ENCODE data around the gene FBXO17. TPM values are rescaled to one million over a fixed set of nuclear protein-coding genes. Genes with fewer than 3 reads are reported as not detected.

Gene FBXO17
- 0.32 TPM for polyA plus RNA-seq (2013)

DNA sequence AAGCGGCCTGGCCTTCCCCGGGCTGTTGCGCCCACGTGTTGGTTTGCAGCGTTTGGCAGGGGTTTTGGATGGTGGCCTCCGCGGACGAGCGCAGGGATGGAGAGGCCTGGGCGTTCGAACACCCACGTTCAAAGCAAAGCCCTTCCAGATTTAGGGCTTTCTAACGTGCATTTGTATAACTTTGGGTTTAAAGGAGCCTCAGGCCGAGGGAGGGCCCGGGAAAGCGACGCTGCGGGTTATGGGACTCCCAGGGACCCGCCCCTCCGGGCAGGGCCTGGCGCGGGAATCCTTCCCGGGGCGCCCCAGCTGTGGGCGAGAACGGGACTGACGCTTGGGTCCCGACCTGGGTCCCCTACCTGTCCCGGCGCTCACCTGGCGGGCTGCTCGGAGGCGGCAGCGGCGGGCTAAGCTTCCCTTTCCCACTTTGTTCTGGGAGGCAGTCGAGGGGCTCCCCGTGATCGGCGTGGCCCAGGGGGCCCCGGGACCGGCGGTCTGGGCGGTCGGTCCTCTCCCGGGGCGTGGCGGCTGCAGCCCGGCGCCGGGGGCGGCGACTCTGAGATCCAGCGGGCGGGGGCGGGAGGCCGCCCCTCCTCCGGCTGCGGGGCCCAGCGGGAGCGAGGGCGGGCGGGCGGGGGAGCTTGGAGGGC, at the start of gene FBXO17:
TSS of gene FBXO17 (minus strand) at position 529 of the 647 bp plus-strand sequence. CDS start 25,423 bp downstream, outside the sequence.
- Histone ChIP-seq H3K4me1 (ENCODE audit: control extremely low read depth in 1 of 4, control insufficient read depth in 4 of 4, insufficient read depth in 4 of 4, low read length in 3 of 4) (peaks cover 0 to 21% (median 14%) of the 10 kb centered on the region in 4 experiments), H3K27ac (ENCODE audit: insufficient read depth in 1 of 2, low read depth in 1 of 2, low read length in 2 of 2, poor library complexity in 1 of 2, severe bottlenecking in 2 of 2) (no peak within 1 kb of the TSS), H3K9me3 (ENCODE audit: control extremely low read depth in 1 of 5, control insufficient read depth in 4 of 5, insufficient read depth in 2 of 5, low read depth in 1 of 5, low read length in 4 of 5) (peaks cover 0 to 1% (median under 1%) of the 10 kb centered on the region in 5 experiments), H3K36me3 (ENCODE audit: control insufficient read depth in 4 of 4, insufficient read depth in 4 of 4, low read length in 3 of 4) (no peaks in the 10 kb centered on the region), H3K4me3 (ENCODE audit: control insufficient read depth in 1 of 7, extremely low read depth in 1 of 7, insufficient read depth in 4 of 7, low read depth in 2 of 7, low read length in 6 of 7) (peak within 1 kb of the TSS in 4 of 7 experiments; percentile 27 to 59 (median 52)), H3K27me3 (replicated peaks in 2 of 5; ENCODE audit: control insufficient read depth in 4 of 5, insufficient read depth in 5 of 5, low read length in 4 of 5) (peaks cover 0 to 22% (median 7%) of the 10 kb centered on the region in 5 experiments)
- 6% methylated on average over 40 of the region's 63 CpGs for WGBS (ENCODE audit: insufficient coverage)
- DNase-seq, result peak in 2 of 3 donors; percentile 9 to 30
- POLR2A ChIA-PET, result no interaction called here
- CTCF ChIA-PET, result no interaction called here

GRCh38 chr19:39024875-39025641, 49.5 kb upstream of the FBXO17 start:
- H3K4me1 ChIP-seq (ENCODE audit: control extremely low read depth in 1 of 4, control insufficient read depth in 4 of 4, insufficient read depth in 4 of 4, low read length in 3 of 4), result no peaks in the 10 kb centered on the region
- ChIA-PET CTCF (no interaction called here), POLR2A (no interaction called here)
- H3K9me3 ChIP-seq (ENCODE audit: control extremely low read depth in 1 of 5, control insufficient read depth in 4 of 5, insufficient read depth in 2 of 5, low read depth in 1 of 5, low read length in 4 of 5), result peaks cover 0 to 12% (median 3%) of the 10 kb centered on the region in 5 experiments
- 96% methylated on average over 14 of the region's 14 CpGs for WGBS (ENCODE audit: insufficient coverage)
- H3K36me3 ChIP-seq (ENCODE audit: control insufficient read depth in 4 of 4, insufficient read depth in 4 of 4, low read length in 3 of 4), result no peaks in the 10 kb centered on the region
- peak in 1 of 3 donors; percentile 7 for DNase-seq
- no peak overlapping the region for H3K4me3 ChIP-seq (ENCODE audit: control insufficient read depth in 1 of 7, extremely low read depth in 1 of 7, insufficient read depth in 4 of 7, low read depth in 2 of 7, low read length in 6 of 7)
- no peak overlapping the region for H3K27ac ChIP-seq (ENCODE audit: insufficient read depth in 1 of 2, low read depth in 1 of 2, low read length in 2 of 2, poor library complexity in 1 of 2, severe bottlenecking in 2 of 2)
- peaks cover 0 to 3% (median 0%) of the 10 kb centered on the region in 5 experiments for H3K27me3 ChIP-seq (replicated peaks in 2 of 5; ENCODE audit: control insufficient read depth in 4 of 5, insufficient read depth in 5 of 5, low read length in 4 of 5)

- Histone ChIP-seq H3K27ac (ENCODE audit: insufficient read depth in 1 of 2, low read depth in 1 of 2, low read length in 2 of 2, poor library complexity in 1 of 2, severe bottlenecking in 2 of 2) (no peak overlapping the region), H3K4me1 (ENCODE audit: control extremely low read depth in 1 of 4, control insufficient read depth in 4 of 4, insufficient read depth in 4 of 4, low read length in 3 of 4) (no peaks in the 10 kb centered on the region), H3K27me3 (replicated peaks in 2 of 5; ENCODE audit: control insufficient read depth in 4 of 5, insufficient read depth in 5 of 5, low read length in 4 of 5) (peaks cover 0 to 2% (median 0%) of the 10 kb centered on the region in 5 experiments), H3K36me3 (ENCODE audit: control insufficient read depth in 4 of 4, insufficient read depth in 4 of 4, low read length in 3 of 4) (no peaks in the 10 kb centered on the region), H3K4me3 (ENCODE audit: control insufficient read depth in 1 of 7, extremely low read depth in 1 of 7, insufficient read depth in 4 of 7, low read depth in 2 of 7, low read length in 6 of 7) (no peak overlapping the region), H3K9me3 (ENCODE audit: control extremely low read depth in 1 of 5, control insufficient read depth in 4 of 5, insufficient read depth in 2 of 5, low read depth in 1 of 5, low read length in 4 of 5) (peaks cover 0 to under 1% (median 0%) of the 10 kb centered on the region in 5 experiments)
- ChIA-PET POLR2A (interaction anchor here (0.7 kb wide), 2 partner anchors 14 to 27 kb away, joined by 3 read pairs; no protein-coding TSS in a partner anchor), CTCF (interaction anchor here (1.0 kb wide), 1 partner anchor 14 kb away, joined by 4 read pairs; no protein-coding TSS in a partner anchor)
- WGBS (ENCODE audit: insufficient coverage), result 88% methylated on average over 1 of the region's 4 CpGs
- DNase-seq, result no peak
Observed at GRCh38 chr19:39021063-39021462, 45.5 kb upstream of the FBXO17 start.

- Histone ChIP-seq H3K36me3 (ENCODE audit: control insufficient read depth in 4 of 4, insufficient read depth in 4 of 4, low read length in 3 of 4) (no peaks in the 10 kb centered on the region), H3K27me3 (replicated peaks in 2 of 5; ENCODE audit: control insufficient read depth in 4 of 5, insufficient read depth in 5 of 5, low read length in 4 of 5) (peaks cover 0 to 2% (median 0%) of the 10 kb centered on the region in 5 experiments), H3K4me3 (ENCODE audit: control insufficient read depth in 1 of 7, extremely low read depth in 1 of 7, insufficient read depth in 4 of 7, low read depth in 2 of 7, low read length in 6 of 7) (no peak overlapping the region), H3K9me3 (ENCODE audit: control extremely low read depth in 1 of 5, control insufficient read depth in 4 of 5, insufficient read depth in 2 of 5, low read depth in 1 of 5, low read length in 4 of 5) (no peaks in the 10 kb centered on the region), H3K4me1 (ENCODE audit: control extremely low read depth in 1 of 4, control insufficient read depth in 4 of 4, insufficient read depth in 4 of 4, low read length in 3 of 4) (peaks cover 0 to 4% (median 0%) of the 10 kb centered on the region in 4 experiments), H3K27ac (ENCODE audit: insufficient read depth in 1 of 2, low read depth in 1 of 2, low read length in 2 of 2, poor library complexity in 1 of 2, severe bottlenecking in 2 of 2) (no peak overlapping the region)
- ChIA-PET POLR2A (no interaction called here), CTCF (no interaction called here)
- DNase-seq, result no peak
- WGBS (ENCODE audit: insufficient coverage), result 100% methylated on average over 1 of the region's 4 CpGs
Observed at GRCh38 chr19:39017646-39018045, 42.1 kb upstream of the FBXO17 start.

DNA sequence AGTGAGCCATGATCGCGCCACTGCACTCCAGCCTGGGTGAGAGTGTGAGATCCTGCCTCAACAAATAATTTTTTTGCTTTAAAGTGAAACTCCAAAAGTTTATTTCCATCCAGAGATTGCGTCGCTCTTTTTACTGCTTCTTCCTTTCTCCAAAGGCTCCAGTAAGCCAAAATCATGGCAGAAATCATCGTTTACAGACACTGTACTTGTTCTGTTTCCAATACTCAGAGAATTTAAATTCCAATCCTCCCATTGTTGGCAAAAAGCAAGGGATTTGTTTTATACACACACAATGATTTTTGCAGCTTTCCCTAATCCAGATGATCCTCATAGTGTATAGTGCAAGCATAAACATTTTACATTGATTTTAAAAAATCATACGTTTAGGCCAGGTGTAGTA, 41.5 kb upstream of the FBXO17 start:
- no peak for DNase-seq
- Histone ChIP-seq H3K9me3 (ENCODE audit: control extremely low read depth in 1 of 5, control insufficient read depth in 4 of 5, insufficient read depth in 2 of 5, low read depth in 1 of 5, low read length in 4 of 5) (no peaks in the 10 kb centered on the region), H3K27ac (ENCODE audit: insufficient read depth in 1 of 2, low read depth in 1 of 2, low read length in 2 of 2, poor library complexity in 1 of 2, severe bottlenecking in 2 of 2) (no peak overlapping the region), H3K36me3 (ENCODE audit: control insufficient read depth in 4 of 4, insufficient read depth in 4 of 4, low read length in 3 of 4) (no peaks in the 10 kb centered on the region), H3K4me3 (ENCODE audit: control insufficient read depth in 1 of 7, extremely low read depth in 1 of 7, insufficient read depth in 4 of 7, low read depth in 2 of 7, low read length in 6 of 7) (no peak overlapping the region), H3K27me3 (replicated peaks in 2 of 5; ENCODE audit: control insufficient read depth in 4 of 5, insufficient read depth in 5 of 5, low read length in 4 of 5) (peaks cover 0 to 2% (median 0%) of the 10 kb centered on the region in 5 experiments), H3K4me1 (ENCODE audit: control extremely low read depth in 1 of 4, control insufficient read depth in 4 of 4, insufficient read depth in 4 of 4, low read length in 3 of 4) (peaks cover 0 to 4% (median 0%) of the 10 kb centered on the region in 4 experiments)
- WGBS (ENCODE audit: insufficient coverage), result 95% methylated on average over 5 of the region's 6 CpGs
- CTCF ChIA-PET, result no interaction called here
- POLR2A ChIA-PET, result no interaction called here

- H3K4me1 ChIP-seq (ENCODE audit: control extremely low read depth in 1 of 4, control insufficient read depth in 4 of 4, insufficient read depth in 4 of 4, low read length in 3 of 4), result peaks cover 0 to 4% (median 0%) of the 10 kb centered on the region in 4 experiments
- no peaks in the 10 kb centered on the region for H3K36me3 ChIP-seq (ENCODE audit: control insufficient read depth in 4 of 4, insufficient read depth in 4 of 4, low read length in 3 of 4)
- H3K9me3 ChIP-seq (ENCODE audit: control extremely low read depth in 1 of 5, control insufficient read depth in 4 of 5, insufficient read depth in 2 of 5, low read depth in 1 of 5, low read length in 4 of 5), result no peaks in the 10 kb centered on the region
- ChIA-PET POLR2A (no interaction called here), CTCF (interaction anchor here (1.3 kb wide), 1 partner anchor 37 kb away, joined by 3 read pairs; no protein-coding TSS in a partner anchor)
- no peak overlapping the region for H3K4me3 ChIP-seq (ENCODE audit: control insufficient read depth in 1 of 7, extremely low read depth in 1 of 7, insufficient read depth in 4 of 7, low read depth in 2 of 7, low read length in 6 of 7)
- DNase-seq, result peak in 2 of 3 donors; percentile 9 to 26
- H3K27me3 ChIP-seq (replicated peaks in 2 of 5; ENCODE audit: control insufficient read depth in 4 of 5, insufficient read depth in 5 of 5, low read length in 4 of 5), result no peaks in the 10 kb centered on the region
- 51% methylated on average over 5 of the region's 7 CpGs for WGBS (ENCODE audit: insufficient coverage)
- H3K27ac ChIP-seq (ENCODE audit: insufficient read depth in 1 of 2, low read depth in 1 of 2, low read length in 2 of 2, poor library complexity in 1 of 2, severe bottlenecking in 2 of 2), result no peak overlapping the region
Observed at GRCh38 chr19:39014037-39014436, 38.5 kb upstream of the FBXO17 start.

- Histone ChIP-seq H3K27me3 (replicated peaks in 2 of 5; ENCODE audit: control insufficient read depth in 4 of 5, insufficient read depth in 5 of 5, low read length in 4 of 5) (no peaks in the 10 kb centered on the region), H3K36me3 (ENCODE audit: control insufficient read depth in 4 of 4, insufficient read depth in 4 of 4, low read length in 3 of 4) (no peaks in the 10 kb centered on the region), H3K4me3 (ENCODE audit: control insufficient read depth in 1 of 7, extremely low read depth in 1 of 7, insufficient read depth in 4 of 7, low read depth in 2 of 7, low read length in 6 of 7) (no peak overlapping the region), H3K9me3 (ENCODE audit: control extremely low read depth in 1 of 5, control insufficient read depth in 4 of 5, insufficient read depth in 2 of 5, low read depth in 1 of 5, low read length in 4 of 5) (no peaks in the 10 kb centered on the region), H3K4me1 (ENCODE audit: control extremely low read depth in 1 of 4, control insufficient read depth in 4 of 4, insufficient read depth in 4 of 4, low read length in 3 of 4) (peaks cover 0 to 1% (median 0%) of the 10 kb centered on the region in 4 experiments), H3K27ac (ENCODE audit: insufficient read depth in 1 of 2, low read depth in 1 of 2, low read length in 2 of 2, poor library complexity in 1 of 2, severe bottlenecking in 2 of 2) (no peak overlapping the region)
- WGBS (ENCODE audit: insufficient coverage), result 100% methylated on average over 2 of the region's 6 CpGs
- ChIA-PET CTCF (interaction anchor here (1.6 kb wide), 1 partner anchor 31 kb away, joined by 3 read pairs; no protein-coding TSS in a partner anchor), POLR2A (no interaction called here)
- DNase-seq, result no peak
Observed at GRCh38 chr19:39009001-39009400, 33.5 kb upstream of the FBXO17 start.
